Stimulated activated CD4-positive, alpha-beta T cell treated with anti-CD3 and anti-CD28 coated beads, Interleukin-4, amount 100 ng/mL, for 4 hours (primary cell): ENCODE results near the gene ARHGAP15.
"Not testable (repeated sequence)": the region's sequence is repeated elsewhere in the genome, so short reads cannot be mapped to it uniquely, and the experiment has no call there.

Experiments
- DNase-seq, 2 experiments: peaks; one replicate each; pipeline ENCODE4 v3.0.0-alpha.2; 2020

The ARHGAP15 gene

DNA sequence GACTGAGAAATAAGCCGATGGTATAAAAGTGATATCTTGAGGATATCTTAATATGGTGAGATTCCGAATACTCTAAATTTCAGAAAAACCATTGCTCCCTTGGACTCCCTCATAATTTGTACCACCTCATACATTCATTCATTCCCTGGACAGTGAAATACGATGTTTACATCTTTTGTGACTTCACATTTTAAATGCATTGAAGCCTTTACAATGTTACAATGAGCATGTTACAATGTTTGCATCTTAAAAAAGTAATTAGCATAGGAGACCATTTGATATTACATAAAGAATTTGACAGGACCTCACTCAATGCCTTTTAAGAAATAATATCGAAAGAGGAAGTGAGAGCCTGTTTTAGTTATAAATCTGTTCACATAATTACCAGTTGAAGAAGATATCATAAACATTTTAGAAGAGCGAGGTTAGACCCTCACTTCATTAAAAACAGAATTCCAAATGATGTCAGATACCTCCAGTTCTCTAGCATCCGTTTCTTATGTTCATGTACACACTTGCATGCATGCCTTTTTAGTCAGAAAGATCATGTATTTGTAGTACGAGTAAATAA is 372.0 kb downstream of the ARHGAP15 start:
- DNase-seq: no peak

DNA sequence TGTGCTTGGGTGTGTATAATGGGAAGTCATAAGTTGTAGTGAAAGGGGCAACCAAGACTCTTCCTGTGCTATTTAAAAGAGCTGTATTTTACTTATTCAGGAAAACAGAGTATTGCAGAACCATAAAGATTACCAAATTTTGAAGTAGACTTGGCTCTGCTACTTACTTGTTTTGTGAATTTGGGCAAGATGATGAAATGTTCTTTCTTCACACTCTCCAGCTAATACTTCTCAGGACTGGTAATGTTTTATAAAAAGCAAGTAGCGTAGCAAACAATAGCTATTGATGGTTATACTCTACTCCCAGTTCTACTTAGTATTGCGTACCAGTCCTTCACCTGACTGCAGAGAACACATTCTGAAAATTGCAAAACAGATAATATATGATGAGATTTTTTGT is 374.1 kb downstream of the ARHGAP15 start:
- DNase-seq: no peak

DNA sequence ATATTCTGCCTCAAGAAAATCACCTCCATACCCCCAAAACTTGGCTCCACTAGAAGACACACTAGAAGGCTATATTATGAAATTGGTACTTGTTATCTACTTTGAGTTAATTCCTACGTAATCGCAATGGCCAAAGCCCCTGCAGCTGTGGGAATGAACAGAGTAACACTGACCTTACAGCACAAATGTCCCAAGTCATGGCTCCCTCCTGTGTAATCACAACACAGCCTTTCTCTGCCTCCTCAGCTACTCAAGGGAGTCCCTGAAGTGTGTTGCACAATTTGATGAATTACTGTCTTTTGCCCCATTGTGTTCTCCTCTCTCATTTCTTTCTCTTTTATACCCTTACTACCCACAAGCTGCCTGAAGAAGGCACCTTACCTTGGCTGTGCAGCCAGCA is 375.2 kb downstream of the ARHGAP15 start:
- DNase-seq: no peak

DNA sequence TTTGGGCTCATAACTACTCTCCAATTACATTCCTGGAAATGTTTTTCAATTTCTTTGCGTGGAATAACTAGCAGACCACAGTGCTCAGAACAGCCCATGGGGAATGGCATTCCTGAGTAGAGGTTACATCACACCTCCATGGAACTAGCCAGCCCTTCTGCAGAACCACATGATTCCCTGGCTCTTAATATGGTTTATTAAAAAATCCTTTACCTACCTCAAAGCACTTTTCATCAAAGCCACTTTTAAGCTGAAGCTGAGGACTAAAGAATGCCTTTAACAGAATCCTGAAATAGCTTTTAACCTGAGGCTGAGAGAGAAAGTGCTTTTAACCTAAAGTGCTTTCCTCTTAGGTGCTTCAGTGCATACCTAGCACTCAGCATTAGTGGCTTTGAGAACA is 376.3 kb downstream of the ARHGAP15 start:
- no peak for DNase-seq

DNA sequence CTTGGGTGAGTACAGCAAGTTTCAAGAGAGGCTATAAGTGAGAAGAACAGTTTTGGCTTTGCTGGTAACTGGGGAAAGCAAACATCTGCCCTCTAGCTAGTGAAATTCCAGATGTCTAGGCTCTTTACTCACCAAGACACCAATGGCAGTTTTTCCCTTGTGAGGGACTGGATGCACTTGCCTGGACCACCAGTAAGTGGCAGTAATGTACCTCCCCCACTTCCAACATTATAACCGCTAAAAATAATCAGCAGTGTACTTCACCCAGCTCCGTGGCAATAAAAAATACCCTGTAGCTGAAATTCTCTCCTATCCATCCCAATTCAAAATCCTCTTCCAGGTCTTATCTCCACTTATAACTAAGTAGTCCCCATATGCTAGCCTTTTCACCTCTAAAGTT is 383.9 kb downstream of the ARHGAP15 start:
- no peak for DNase-seq

DNA sequence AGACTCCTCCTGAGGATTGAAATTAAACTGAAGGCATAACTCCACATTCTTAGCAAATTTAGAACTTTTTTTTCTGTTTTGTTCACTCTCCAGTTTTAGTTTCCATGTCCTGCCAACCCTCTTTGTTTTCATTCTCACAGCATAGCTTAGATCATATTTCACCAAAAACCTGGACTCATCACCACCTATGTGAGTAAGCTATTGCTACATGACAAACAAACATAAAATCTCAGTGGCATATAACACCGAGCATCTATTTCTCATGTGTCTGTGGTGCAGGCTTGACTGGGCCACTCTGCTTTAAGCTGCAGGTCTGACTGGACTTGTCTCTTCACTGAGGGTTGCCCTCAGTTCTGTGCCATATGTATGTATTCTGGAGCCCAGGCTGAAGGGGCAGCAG is 385.2 kb downstream of the ARHGAP15 start:
- DNase-seq: no peak

DNA sequence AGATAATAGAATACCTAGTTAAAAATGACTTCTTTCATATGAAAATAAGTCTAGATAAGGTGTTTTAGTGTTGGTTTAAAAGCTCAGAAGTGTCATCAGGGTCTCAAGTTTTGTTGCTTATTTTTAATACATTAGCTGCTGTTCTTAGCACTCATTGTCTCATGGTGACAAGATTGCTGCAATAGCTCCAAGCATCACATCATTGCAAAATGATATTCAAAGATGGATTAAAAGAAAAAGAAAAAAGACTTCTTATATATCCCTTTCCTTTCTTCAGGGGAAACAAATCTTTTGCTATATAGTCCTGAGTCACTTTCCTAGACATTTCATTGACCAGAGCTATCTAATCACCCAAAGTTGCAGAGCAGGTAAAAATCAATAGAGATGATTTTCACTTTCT is 386.1 kb downstream of the ARHGAP15 start:
- no peak for DNase-seq

DNA sequence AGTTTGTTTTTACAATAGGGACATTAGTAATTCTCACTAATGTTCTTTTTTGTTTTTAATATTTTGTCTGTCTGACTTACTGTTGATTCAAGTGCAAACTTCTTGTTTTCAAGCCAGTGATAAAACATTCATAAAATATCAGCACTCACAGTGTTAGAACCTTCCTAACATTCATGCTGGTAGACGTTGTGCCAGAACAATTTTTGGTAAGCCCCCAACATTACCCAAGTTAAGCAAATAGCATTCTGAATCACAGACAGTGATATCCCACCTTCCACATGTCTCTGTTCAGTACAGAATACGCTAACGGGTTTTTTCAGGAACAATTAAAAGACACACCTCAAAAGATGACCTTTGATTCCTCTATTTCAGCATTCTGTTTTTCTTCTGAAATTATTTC is 390.3 kb downstream of the ARHGAP15 start:
- no peak for DNase-seq

DNA sequence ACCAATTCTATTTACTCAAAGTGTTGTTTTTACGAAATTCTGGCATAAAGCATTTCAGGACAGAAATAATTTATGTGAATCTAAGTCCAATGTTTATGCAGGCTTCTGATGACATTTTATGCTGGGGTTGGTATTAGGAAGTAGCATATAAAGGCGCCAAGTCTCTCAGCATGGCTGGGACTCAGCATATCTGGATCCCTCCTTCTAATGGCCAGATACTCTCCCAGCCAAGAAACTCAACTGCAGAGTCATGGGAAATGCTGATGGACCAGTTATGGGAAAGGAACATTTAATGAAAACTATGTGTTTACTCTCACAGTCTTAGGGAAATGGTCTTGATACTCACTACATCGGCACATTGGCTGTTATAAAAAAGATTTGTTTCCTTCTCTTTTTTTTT is 392.2 kb downstream of the ARHGAP15 start:
- no peak for DNase-seq

DNA sequence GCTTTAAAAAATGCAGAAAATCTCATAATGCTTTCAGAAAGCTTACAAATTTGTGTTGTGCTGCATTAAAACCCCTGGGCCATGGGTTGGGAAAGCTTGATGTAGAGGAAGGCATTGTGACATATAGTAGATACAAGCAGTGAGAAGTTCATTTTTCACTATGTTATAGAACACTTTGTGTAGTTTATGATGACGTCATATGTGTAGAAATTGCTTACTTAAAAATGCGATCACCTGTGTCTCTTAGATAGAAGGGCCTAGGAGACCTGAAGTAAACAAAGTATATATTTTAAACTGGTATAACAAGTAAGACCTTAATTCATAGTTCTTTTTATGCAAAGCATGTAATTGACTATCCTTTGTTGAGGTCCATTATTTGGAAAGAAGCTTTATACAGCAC is 393.5 kb downstream of the ARHGAP15 start:
- no peak for DNase-seq

DNA sequence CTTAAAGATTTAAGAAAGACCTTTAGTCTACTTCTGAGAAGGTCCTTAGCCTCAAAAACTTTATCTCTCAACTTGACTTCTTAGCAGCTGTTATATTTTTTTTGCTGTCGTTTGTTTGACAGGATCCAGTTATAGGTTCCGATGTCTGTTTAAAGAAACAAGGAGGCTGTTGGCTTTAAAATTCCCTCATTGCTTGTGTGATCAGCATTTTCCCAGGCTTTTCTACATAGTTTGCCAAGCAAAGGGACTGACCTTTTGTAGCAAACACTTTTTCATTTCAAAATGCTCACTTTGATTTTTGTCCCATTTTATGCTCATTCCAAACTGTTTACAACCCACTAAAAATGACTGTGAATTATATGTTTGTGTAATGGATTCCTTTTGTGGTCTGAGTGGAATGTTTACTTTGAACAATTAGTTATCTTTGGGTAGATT is 394.9 kb downstream of the ARHGAP15 start:
- no peak for DNase-seq

DNA sequence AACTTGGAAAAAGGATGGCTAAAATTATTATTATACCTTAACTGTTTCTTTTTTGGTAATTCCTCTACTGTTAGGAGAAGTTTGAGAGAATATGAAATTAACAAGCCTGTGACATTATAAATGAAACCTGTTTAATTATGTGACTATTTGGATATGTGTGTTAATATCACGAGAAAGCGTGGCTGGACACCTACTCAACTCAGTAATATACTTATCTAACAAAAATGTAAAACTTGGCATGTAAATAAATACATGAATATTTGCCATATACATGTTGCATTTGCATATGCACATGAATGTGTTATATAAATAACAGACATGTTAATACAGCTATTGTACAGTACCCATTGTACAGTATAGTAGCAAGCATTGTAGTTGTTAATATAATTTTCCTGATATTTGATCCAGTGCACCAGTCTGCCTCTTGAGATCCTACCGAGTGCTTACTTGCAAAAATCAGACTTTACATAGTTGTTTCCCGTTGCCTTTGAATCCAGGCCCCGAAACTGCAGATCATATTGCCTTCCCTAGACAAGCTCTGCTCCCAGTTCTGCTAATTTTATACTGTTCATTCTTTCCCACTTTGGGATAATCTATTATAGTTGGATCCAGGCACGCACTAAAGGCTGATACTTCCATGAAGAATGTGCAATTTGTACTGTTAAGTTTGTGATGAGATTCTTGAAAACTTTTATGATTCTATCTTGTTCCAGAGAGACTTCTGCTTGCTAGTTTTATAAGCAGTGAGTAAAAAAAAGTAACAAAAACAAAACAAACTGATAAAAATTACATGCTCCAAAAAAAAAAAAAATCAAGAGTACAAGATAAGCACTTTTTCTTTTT is 395.6 kb downstream of the ARHGAP15 start:
- DNase-seq: no peak

DNA sequence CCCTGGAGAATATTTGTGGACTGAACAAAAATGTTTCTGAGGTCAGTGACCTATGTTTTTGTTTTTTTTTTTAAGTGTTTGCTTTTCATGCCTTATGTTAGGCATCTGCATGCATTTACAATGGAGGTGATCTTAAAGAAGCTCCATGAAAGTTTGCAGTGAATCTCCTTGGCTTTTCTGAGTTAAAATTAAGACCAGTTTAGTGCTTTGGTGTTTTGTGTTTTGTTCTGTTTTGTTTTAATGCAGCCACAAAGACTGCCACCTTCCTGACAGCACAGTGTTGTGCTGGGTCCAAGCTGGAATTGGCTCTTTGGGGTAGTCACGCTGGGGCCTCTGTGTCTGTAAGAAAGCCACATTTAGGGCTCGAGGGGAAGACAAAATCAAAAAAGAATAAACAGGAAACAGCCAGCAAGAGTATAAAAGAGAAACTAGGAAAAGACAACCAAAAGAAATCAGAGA is 396.2 kb downstream of the ARHGAP15 start:
- no peak for DNase-seq

DNA sequence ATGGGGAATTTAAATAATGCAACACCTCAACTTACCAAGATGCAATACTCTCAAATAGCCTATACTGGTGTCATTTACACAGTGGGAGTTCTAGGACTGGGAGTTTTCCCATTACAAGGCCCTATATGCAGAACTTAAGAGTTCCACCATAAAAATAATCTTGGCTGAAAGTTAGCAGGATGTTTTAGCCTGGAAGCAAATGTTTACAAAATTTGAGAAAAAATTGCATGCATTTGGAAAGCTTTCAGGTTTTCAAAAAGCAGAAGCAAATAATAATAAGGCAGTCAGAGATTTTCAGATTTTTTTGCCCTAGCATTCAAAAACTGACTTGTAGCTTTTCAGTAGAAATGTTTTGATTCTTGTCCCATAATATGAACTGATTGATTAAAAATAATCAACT is 397.3 kb downstream of the ARHGAP15 start:
- no peak for DNase-seq

DNA sequence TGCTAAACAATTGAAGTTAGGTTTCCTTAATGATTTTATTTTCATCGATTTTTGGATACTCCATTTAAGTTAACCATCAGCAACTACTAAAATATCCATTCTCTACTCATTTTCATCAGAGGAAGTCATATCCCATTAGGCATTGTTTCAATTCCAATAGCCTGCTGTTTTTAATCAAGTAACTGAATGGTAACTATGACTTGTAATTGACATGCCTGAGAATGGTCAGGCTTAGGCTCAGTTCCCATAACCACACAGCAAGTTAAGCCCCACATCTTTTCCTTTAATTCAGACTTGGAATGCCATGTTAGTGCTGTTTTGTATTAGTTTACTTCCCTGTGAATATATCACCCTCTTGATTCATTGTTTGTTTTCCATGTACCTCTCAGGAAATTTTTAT is 398.8 kb downstream of the ARHGAP15 start:
- DNase-seq: no peak

DNA sequence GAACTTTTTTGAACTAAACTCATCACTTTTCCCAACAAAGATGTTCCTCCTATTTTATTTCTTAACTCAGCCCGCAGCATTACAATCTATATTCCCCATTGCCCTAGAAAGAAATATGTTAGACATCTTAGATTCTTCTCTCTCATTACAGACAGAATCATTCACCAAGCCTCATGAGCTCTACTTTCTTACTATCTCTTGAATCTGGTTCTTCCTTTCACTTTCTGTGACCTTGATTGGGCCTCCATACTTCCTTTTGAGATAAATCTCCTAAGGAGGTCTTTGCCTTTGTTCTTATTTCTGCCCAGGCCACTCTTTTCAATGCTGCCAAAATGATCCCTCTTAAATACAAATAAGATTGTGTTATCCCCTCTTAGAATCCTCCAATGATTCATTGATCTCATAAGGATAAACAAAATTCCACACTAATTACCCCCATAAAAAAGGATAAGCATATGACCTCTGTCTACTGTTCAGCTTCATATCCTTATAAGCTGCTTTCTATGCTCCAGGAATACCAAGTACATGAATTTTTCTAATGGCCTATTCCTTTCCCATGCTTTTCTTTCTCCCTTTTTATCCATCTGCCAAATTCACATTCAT is 400.0 kb downstream of the ARHGAP15 start:
- DNase-seq: no peak

DNA sequence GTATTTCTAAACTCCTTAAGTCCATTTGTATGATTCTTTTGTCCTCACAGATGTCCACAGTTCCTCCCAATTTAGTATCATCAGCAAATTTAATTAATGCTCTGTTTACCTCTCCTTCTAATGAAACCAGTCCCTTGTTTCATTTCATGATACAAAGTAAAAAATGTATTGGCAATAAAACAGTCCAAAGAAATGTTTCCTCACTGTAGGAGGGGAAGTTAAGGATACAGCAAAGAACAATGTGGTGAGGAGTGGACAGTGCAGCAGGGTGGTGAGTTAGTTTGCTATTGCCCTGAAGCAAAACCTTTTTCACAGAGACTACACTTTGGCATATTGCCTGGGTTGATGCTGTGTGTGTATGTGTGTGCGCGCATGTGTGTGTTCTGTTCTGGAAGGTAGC is 401.5 kb downstream of the ARHGAP15 start:
- DNase-seq: no peak

DNA sequence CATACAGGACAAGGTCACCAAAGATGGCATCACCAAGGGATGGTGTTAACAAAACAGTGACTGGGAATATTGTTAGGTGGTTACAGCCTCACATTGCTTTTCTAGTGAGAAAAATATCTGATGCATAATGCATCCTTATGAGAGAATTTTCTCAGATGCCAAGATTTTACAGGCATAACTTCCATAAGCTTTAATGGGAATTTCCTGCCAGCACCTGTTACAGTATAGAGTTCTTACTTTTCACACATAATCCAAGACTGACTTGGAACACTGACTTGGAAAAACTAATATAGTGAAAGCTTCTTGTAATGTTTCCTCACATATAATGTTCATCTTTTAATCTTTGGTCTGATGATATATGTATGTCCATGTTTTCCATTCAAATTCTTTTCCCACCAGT is 402.8 kb downstream of the ARHGAP15 start:
- DNase-seq: no peak

DNA sequence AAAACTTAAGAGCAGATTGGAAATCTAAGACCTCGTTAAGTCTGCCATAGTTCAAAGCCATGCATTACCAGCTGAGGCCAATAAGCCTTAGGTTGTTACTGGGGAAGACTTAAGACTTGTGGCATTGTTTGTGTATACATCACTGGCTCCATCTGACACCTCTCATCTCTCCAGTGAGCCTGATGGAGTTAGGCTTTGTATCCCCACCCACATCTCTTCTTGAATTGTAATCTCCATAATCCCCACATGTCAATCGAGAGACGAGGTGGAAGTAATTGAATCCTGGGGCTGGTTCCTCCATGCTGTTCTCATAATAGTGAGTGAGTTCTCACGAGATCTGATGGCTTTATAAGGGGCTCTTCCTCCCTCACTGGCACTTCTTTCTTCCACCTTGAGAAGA is 404.6 kb downstream of the ARHGAP15 start:
- DNase-seq: no peak

DNA sequence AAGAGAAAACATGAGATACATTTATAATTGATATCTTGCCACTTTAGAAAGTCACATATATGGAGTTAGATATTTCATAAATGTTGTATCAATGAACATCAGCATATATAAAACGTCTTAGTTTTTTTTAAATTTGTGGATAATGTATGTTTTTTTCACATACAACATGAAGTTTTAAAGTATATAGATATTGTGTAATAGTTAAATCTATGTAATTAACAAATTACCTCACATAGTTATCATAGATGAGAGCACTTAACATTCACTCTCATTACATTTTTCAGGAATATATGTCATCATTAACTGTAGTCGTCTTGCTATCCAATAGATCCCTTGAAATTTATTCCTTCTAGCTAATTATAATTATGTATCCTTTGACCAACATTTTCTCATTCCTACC is 406.6 kb downstream of the ARHGAP15 start:
- DNase-seq: no peak

DNA sequence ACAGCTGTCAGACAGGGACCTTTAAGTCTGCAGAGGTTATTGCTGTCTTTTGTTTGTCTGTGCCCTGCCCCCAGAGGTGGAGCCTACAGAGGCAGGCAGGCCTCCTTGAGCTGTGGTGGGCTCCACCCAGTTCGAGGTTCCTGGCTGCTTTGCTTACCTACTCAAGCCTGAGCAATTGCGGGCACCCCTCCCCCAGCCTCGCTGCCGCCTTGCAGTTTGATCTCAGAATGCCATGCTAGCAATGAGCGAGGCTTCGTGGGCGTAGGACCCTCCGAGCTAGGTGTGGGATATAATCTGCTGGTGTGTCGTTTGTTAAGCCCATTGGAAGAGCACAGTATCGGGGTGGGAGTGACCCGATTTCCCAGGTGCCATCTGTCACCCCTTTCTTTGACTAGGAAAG is 412.7 kb downstream of the ARHGAP15 start:
- not testable (repeated sequence) for DNase-seq

DNA sequence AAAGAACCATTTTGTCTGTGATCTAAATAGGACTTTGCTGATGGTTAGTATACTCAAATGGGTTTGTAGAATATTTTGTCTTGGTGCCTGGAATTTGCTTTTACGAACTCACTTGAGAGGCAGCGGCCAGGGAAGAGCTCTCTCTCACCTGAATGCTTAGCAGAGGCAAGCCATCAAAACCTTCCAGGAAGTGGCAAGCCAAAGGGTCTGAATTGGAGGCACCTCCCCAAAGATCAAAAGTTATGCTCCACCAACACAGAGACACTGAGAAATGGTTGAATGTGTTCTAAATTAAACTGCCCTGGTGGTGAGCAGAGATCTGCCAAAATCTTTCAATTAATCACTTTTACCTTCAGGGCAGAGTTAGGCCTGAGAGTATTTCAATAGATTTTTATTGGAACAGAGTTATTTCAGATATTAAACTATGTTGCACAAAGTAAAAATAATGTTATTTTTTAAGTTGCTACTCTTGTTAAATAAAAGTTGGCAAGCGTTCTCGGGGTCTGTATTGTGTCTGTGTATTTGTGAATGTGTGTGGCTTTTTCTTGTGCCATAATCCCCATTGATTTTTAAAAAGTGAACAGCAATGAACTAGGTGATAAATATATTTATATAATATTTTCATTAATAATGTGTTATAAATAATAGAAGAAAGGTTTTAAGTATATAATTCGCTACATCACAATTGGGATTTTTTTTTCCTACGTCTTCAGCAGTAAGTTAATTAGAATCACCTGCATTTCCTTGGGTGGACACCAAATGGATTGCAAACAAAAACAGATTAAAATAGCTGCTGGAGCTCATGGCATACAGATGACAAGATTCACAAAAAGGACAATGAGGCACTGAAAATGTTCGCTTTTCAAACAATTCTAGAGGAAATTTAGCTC is 416.1 kb downstream of the ARHGAP15 start:
- no peak for DNase-seq

DNA sequence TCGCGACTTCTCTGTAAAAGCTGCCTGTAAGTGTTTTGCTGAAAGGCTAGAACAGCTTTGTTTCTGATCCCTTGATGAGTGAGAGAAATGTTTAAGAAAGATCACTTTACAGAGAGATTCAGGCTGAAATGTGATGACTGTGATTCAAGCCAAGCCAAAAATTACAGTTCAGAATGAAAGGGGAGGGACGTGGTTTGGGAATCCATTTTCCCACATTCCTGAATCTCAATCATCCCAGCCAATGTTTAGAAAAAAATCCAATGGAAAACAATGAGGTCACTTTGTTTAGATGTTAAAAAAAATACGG is 416.7 kb downstream of the ARHGAP15 start:
- no peak for DNase-seq
